Fibroblast of villous mesenchyme (primary cell): ENCODE results near the gene TAAR6. TPM values are rescaled to one million over a fixed set of nuclear protein-coding genes. Genes with fewer than 3 reads are reported as not detected.
"Not testable (repeated sequence)": the region's sequence is repeated elsewhere in the genome, so short reads cannot be mapped to it uniquely, and the experiment has no call there.

Experiments
- DNase-seq: peaks from one replicate; pipeline ENCODE4 v3.0.0-alpha.2; 2010; ENCODE audit warnings: low read depth
- H3K4me3 ChIP-seq: 2 replicates; pipeline ENCODE4 v1.5.1; 2011; ENCODE audit warnings: low read depth, mild to moderate bottlenecking, low read length
- total RNA-seq: library from RNA; depleted of rRNA; stranded (reverse); fragments of >200 nt; gene quantifications from 2 replicates; pipeline ENCODE4 v1.2.3, GENCODE V29; 2012
- TF ChIP-seq, protein P1 (sequence below): IDR thresholded peaks from 2 replicates; pipeline ENCODE4 v1.5.1; 2012; ENCODE audit warnings: low read depth, mild to moderate bottlenecking, low read length; ENCODE audit not compliant: insufficient read depth

The TAAR6 gene
- total RNA-seq, 1 donor: not detected

DNA sequence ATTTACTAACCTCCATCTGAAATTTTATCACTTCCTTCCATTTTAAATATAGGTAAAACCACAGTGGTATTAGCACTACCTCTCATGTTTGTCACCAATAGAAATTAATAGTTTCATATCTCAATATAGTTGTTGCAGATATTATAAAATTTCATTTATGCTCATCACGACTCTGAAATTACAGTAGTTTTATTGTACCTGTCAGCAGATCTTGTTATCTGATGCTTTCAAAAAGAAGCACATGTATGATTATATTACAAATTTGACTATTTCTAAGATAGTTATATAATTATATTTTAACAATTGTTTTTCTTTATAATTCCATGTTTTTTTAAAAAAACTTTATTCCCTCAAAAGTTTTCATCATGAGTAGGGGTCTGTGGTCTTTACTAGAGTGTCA, 14.6 kb downstream of the TAAR6 start:
- no peak for DNase-seq
- TF ChIP-seq, protein P1, sequence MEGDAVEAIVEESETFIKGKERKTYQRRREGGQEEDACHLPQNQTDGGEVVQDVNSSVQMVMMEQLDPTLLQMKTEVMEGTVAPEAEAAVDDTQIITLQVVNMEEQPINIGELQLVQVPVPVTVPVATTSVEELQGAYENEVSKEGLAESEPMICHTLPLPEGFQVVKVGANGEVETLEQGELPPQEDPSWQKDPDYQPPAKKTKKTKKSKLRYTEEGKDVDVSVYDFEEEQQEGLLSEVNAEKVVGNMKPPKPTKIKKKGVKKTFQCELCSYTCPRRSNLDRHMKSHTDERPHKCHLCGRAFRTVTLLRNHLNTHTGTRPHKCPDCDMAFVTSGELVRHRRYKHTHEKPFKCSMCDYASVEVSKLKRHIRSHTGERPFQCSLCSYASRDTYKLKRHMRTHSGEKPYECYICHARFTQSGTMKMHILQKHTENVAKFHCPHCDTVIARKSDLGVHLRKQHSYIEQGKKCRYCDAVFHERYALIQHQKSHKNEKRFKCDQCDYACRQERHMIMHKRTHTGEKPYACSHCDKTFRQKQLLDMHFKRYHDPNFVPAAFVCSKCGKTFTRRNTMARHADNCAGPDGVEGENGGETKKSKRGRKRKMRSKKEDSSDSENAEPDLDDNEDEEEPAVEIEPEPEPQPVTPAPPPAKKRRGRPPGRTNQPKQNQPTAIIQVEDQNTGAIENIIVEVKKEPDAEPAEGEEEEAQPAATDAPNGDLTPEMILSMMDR: no peak
- no peak overlapping the region for H3K4me3 ChIP-seq

DNA sequence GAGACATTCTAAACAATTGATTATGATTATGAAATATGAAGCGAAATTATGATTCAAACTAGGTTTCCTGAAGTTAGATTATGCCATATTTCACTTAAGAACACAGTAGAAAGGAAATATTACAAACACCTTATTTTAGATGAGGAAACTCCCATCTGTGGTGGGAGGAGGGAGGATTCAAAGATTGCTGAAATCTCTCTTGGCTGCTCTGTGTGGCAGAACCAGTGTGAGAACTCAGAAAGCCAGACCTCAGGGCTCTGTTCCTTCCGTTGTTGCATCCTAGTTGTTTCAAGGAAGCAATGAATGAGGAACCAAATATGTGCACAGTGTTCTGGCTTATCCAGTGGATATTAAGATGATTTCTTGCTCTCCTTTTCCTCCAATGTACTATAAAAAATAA, 17.3 kb downstream of the TAAR6 start:
- H3K4me3 ChIP-seq: no peak overlapping the region
- TF ChIP-seq, protein P1: no peak
- DNase-seq: no peak

DNA sequence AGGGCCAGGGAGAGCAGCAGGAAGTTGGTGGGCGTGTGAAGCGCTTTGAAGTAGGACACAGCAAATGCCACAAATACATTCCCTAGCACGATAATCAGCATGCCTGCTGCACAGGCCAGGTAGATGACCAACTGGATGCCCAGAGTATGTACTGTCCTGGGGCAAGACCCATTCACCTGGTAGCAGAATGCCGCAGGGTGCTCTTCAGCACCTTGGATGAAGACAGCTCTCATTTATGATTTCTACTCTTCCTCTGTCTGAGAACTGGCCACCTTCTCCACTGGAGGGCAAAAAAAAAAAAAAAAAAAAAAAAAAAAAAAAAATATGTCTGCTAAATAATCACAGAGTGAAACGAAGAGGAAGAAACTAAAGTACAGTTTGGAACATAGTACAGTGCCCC, 19.3 kb downstream of the TAAR6 start, which contains the start of gene TAAR5:
Gene TAAR5, minus strand, starts transcription at position 288 of the 400 bp plus-strand sequence. Its CDS starts 55 bp downstream, at position 233.
- TF ChIP-seq, protein P1: no peak

DNA sequence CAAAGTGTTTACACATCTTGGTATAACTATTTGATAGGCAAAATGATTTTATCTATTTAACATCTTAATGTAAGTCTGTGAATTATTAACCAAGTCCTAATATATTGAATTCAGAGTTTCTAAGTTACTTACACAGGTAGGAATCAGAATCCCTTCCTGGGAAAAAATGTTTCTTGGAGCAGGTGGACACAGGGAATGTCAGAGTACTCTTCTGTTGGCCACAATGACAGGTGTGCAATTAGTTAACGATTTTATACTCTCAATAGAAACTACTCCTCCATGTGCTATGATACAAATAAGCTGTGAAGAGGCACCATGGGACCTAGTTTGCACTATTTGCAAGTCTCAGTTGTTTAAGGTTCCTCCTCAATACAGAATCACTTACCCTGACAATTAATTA, 20.2 kb downstream of the TAAR6 start:
- H3K4me3 ChIP-seq: no peak overlapping the region
- DNase-seq: no peak
- TF ChIP-seq, protein P1: no peak

More for the DNA sequence above, 19.3 kb downstream of the TAAR6 start, which contains the start of gene TAAR5:
- H3K4me3 ChIP-seq: no peak within 1 kb of the TSS
- no peak for DNase-seq

DNA sequence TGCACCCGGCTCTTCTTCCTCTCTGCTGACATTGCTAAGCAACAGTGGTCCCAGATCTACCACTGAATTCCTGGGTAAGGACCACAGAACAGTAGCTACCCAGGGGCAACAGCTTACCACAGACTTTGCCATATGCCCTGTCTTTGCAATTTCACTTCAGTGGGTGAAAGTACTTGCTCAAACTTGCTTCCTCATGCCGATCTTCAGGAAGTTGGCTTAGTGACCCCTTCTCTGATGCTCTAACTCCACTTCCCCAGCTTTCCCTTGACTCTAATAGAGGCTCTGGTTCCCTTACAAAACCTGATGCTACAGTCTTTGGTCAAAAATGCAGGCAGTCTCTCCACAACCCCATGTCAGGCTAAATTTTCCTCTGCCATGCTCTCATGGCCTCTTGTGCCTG, 22.7 kb downstream of the TAAR6 start:
- no peak for DNase-seq
- H3K4me3 ChIP-seq: no peak overlapping the region
- TF ChIP-seq, protein P1: no peak

DNA sequence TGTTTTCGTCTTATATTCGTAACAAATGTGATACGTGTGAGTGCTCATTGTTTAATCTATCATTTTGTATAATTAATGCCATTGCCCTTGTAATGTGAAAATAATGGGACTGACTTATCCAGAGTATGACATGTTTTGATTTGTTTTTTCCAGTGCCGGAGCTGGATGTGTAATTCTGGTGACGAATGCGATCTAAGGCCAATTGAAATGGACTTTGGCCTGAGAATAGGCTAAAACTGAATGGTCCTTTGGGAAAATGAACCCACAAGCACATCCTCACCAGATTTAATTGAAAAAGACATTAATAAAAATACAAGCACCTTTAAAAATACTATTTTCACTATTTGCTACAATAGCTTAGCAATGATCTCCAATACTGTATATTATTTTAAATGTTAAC, 26.1 kb downstream of the TAAR6 start:
- no peak for DNase-seq
- TF ChIP-seq, protein P1: no peak
- no peak overlapping the region for H3K4me3 ChIP-seq

DNA sequence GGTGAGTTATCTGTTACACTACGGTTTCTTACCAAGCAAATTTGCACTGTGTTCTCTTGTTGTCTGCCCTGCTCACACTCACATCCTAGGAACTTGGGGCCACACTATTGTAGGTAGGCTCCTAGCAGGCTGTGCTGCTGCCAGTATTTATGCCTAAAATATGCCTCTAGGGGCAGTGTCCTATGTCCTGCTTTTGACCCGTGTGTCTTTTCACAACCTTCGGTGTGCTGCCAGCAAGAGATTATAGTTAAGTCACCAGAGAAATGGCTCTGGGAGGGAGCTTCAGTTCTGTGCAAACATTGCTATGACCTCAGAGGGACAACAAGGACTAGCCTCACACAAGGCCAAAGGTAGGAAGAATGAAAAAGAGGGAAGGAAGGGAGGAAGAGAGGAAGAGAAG, 28.4 kb downstream of the TAAR6 start:
- TF ChIP-seq, protein P1: peak; percentile 32
- H3K4me3 ChIP-seq: no peak overlapping the region
- DNase-seq: no peak

DNA sequence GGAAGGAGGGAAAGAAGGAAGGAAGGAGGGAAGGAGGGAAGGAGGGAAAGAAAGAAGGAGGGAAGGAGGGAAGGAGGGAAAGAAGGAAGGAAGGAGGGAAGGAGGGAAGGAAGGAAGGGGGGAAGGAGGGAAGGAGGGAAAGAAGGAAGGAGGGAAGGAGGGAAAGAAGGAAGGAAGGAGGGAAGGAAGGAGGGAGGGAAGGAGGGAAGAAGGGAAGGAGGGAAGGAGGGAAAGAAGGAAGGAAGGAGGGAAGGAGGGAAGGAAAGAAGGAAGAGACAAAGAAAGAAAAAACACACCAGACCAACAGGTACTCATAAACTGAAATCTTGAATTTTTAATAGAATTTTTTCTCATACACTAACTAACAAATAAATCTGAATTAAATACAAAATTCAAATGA, 30.8 kb downstream of the TAAR6 start:
- H3K4me3 ChIP-seq: not testable (repeated sequence)

More for the DNA sequence above, 30.8 kb downstream of the TAAR6 start:
- not testable (repeated sequence) for DNase-seq
